PC-3 (cell line): ENCODE results near the gene EFHC1. TPM values are rescaled to one million over a fixed set of nuclear protein-coding genes. Genes with fewer than 3 reads are reported as not detected.

Experiments
- ATAC-seq: fragments of 200-7000 bp; cut with Tn5 transposase; 2 replicates; pipeline ENCODE4 v1.9.1; 2020; ENCODE audit warnings: mild to moderate bottlenecking, moderate library complexity
- BruUV-seq: library from RNA; stranded (reverse); fragments of 400-500 nt; replicated peaks from 2 replicates; lab custom pipeline; 2021; lab: Mats Ljungman, UMichigan
- CTCF ChIA-PET: fragments of 300-600 bp; sonication (Branson Sonifier 250); formaldehyde crosslinking; loops from one replicate; lab custom pipeline; 2022; ENCODE audit warnings: antibody characterized with exemption; lab: Charles Lee
- POLR2A ChIA-PET: fragments of 300-600 bp; sonication (Branson Sonifier 250); formaldehyde crosslinking; loops from one replicate; lab custom pipeline; 2022; ENCODE audit warnings: antibody characterized with exemption; ENCODE audit not compliant: unreplicated experiment; lab: Charles Lee
- DNase-seq: peaks from one replicate; pipeline ENCODE4 v3.0.0-alpha.2; 2015
- H2AFZ ChIP-seq: fragments of 300-600 bp; sonication (generic); 2 replicates; pipeline ENCODE4 v1.6.0; 2016; ENCODE audit warnings: antibody characterized with exemption, low read length
- H3F3A ChIP-seq: fragments of 300-600 bp; sonication (generic); one replicate; pipeline ENCODE4 v1.6.0; 2017; ENCODE audit warnings: antibody characterized with exemption, low read length, control low read depth, mild to moderate bottlenecking; ENCODE audit not compliant: unreplicated experiment
- H3K27ac ChIP-seq: fragments of 300-600 bp; sonication (generic); 2 replicates; pipeline ENCODE4 v1.5.1; 2016; ENCODE audit warnings: mild to moderate bottlenecking, low read length
- H3K27me3 ChIP-seq: fragments of 300-600 bp; sonication (generic); 2 replicates; pipeline ENCODE4 v1.6.1; 2016; ENCODE audit warnings: low read length, mixed read lengths
- H3K36me3 ChIP-seq: fragments of 300-600 bp; sonication (generic); 2 replicates; pipeline ENCODE4 v1.6.1; 2016; ENCODE audit warnings: low read depth, mixed run types, low read length, mixed read lengths
- H3K4me1 ChIP-seq: fragments of 300-600 bp; sonication (generic); 2 replicates; pipeline ENCODE4 v1.5.1; 2016; ENCODE audit warnings: low read length; ENCODE audit not compliant: insufficient read depth
- H3K4me2 ChIP-seq: fragments of 300-600 bp; sonication (generic); 2 replicates; pipeline ENCODE4 v1.6.0; 2016; ENCODE audit warnings: low read length
- H3K4me3 ChIP-seq: fragments of 300-600 bp; sonication (generic); 2 replicates; pipeline ENCODE4 v1.5.1; 2016; ENCODE audit warnings: mild to moderate bottlenecking, low read length, mixed read lengths
- H3K79me2 ChIP-seq: fragments of 300-600 bp; sonication (generic); 2 replicates; pipeline ENCODE4 v1.6.1; 2017; ENCODE audit warnings: low read length, mixed read lengths
- H3K9ac ChIP-seq: fragments of 300-600 bp; sonication (generic); 2 replicates; pipeline ENCODE4 v1.6.0; 2016; ENCODE audit warnings: mild to moderate bottlenecking, low read length
- H3K9me2 ChIP-seq: fragments of 300-600 bp; sonication (generic); replicated peaks from 2 replicates; pipeline ENCODE4 v1.6.1; 2016; ENCODE audit warnings: mixed run types, low read length, mixed read lengths
- H3K9me3 ChIP-seq: fragments of 300-600 bp; sonication (generic); 2 replicates; pipeline ENCODE4 v1.6.1; 2016; ENCODE audit warnings: low read length, mixed read lengths
- H4K20me1 ChIP-seq: fragments of 300-600 bp; sonication (generic); 2 replicates; pipeline ENCODE4 v1.6.1; 2016; ENCODE audit warnings: low read length, mixed read lengths
- EZH2 ChIP-seq: fragments of 300-600 bp; sonication (generic); IDR thresholded peaks from one replicate; pipeline ENCODE4 v1.6.1; 2017; ENCODE audit warnings: antibody characterized with exemption, mild to moderate bottlenecking, low read length; ENCODE audit not compliant: unreplicated experiment
- EZH2phosphoT487 ChIP-seq: fragments of 300-600 bp; sonication (generic); IDR thresholded peaks from 2 replicates; pipeline ENCODE4 v1.6.1; 2018; ENCODE audit warnings: mild to moderate bottlenecking, antibody characterized with exemption, low read length, borderline replicate concordance
- intact Hi-C: fragments of 100-400 bp; cut with micrococcal nuclease; formaldehyde crosslinking; loops from 2 replicates; pipeline ENCODE4 v1.9.0; 2023
- total RNA-seq: library from RNA; depleted of rRNA; stranded (reverse); fragments of >200 nt; gene quantifications from 2 replicates; pipeline ENCODE4 v1.2.3, GENCODE V29; 2014
- TF ChIP-seq, protein P1 (sequence below): fragments of 300-600 bp; sonication (generic); conservative IDR thresholded peaks from 2 replicates; pipeline ENCODE4 v1.5.1; 2017; ENCODE audit warnings: antibody characterized with exemption, low read depth, mild to moderate bottlenecking, low read length

The EFHC1 gene
- total RNA-seq, 1 experiment from 2014 or later, result 22.4 TPM

DNA sequence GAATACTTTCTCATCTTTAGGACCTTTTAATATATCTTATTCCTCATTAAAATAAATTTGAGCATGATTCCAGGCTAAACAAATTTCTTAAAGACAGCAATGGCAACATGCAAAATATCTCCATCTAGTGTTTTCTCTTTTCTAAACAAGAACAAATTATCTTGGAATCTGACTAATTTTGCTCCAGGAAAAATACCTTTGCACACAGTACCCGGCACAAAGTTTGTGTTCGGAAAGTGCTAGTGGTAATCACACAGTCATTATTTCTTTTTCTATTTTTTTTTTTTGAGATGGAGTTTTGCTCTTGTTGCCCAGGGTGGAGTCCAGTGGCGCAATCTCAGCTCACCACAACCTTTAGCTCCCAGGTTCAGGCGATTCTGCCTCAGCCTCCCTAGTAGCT, 8.2 kb upstream of the EFHC1 start:
- ChIA-PET CTCF (no interaction called here), POLR2A (no interaction called here)
- no peaks in the 10 kb centered on the region for H3K79me2 ChIP-seq
- no peaks in the 10 kb centered on the region for H4K20me1 ChIP-seq
- DNase-seq (no peak), ATAC-seq (no peak)
- TF ChIP-seq EZH2phosphoT487 (no peak), EZH2 (no peak)
- TF ChIP-seq, protein P1, sequence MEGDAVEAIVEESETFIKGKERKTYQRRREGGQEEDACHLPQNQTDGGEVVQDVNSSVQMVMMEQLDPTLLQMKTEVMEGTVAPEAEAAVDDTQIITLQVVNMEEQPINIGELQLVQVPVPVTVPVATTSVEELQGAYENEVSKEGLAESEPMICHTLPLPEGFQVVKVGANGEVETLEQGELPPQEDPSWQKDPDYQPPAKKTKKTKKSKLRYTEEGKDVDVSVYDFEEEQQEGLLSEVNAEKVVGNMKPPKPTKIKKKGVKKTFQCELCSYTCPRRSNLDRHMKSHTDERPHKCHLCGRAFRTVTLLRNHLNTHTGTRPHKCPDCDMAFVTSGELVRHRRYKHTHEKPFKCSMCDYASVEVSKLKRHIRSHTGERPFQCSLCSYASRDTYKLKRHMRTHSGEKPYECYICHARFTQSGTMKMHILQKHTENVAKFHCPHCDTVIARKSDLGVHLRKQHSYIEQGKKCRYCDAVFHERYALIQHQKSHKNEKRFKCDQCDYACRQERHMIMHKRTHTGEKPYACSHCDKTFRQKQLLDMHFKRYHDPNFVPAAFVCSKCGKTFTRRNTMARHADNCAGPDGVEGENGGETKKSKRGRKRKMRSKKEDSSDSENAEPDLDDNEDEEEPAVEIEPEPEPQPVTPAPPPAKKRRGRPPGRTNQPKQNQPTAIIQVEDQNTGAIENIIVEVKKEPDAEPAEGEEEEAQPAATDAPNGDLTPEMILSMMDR, result no peak
- H3F3A ChIP-seq, result no peaks in the 10 kb centered on the region
- no peaks in the 10 kb centered on the region for H3K36me3 ChIP-seq
- no peak overlapping the region for H3K4me3 ChIP-seq
- no TSS peak for BruUV-seq
- no peak overlapping the region for H2AFZ ChIP-seq
- H3K27ac ChIP-seq, result no peak overlapping the region
- intact Hi-C loops, result no loop called here
- H3K9me3 ChIP-seq, result no peaks in the 10 kb centered on the region
- peaks cover 16% of the 10 kb centered on the region for H3K4me1 ChIP-seq
- no peak overlapping the region for H3K4me2 ChIP-seq
- H3K9ac ChIP-seq, result no peak overlapping the region
- H3K9me2 ChIP-seq, result no peaks in the 10 kb centered on the region
- H3K27me3 ChIP-seq, result no peaks in the 10 kb centered on the region

DNA sequence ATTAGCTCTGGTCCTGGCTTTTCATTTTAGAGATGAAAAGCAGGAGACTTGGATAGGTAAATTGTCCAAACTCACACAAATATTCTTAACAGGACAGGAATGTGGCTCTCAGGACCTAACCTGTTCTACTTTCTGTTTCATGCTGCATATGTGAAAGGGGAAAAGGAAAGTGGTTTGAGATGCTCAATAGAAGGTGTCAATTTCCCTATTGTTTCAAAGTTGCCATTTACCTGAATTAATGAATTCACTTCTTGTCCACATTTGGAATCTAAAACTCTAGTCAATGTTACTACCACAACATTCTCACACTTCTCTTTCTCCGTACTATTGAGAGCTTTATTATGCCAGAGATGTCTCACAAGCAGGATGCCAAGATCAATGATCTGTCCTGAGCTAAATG, 4.8 kb upstream of the EFHC1 start:
- TF ChIP-seq EZH2 (no peak), EZH2phosphoT487 (no peak)
- TF ChIP-seq, protein P1, result no peak
- H3K79me2 ChIP-seq, result no peaks in the 10 kb centered on the region
- BruUV-seq, result no TSS peak
- H3K9me2 ChIP-seq, result no peaks in the 10 kb centered on the region
- ATAC-seq (no peak), DNase-seq (no peak)
- CTCF ChIA-PET, result interaction anchor here (0.9 kb wide), 1 partner anchor 8 kb away, joined by 11 read pairs; no protein-coding TSS in a partner anchor
- H3K36me3 ChIP-seq, result no peaks in the 10 kb centered on the region
- no peak overlapping the region for H3K4me3 ChIP-seq
- H4K20me1 ChIP-seq, result no peaks in the 10 kb centered on the region
- 0 out of 2 replicates have a peak overlapping the region, but pooled peaks have one; percentile 52 for H3K4me2 ChIP-seq
- no peak overlapping the region for H3K9ac ChIP-seq
- intact Hi-C loops, result no loop called here
- no peaks in the 10 kb centered on the region for H3K9me3 ChIP-seq
- H3K27ac ChIP-seq, result no peak overlapping the region
- no peaks in the 10 kb centered on the region for H3K27me3 ChIP-seq
- no peak overlapping the region for H2AFZ ChIP-seq
- POLR2A ChIA-PET, result interaction anchor here (0.6 kb wide), 1 partner anchor 110 kb away, joined by 3 read pairs; no protein-coding TSS in a partner anchor
- peaks cover 33% of the 10 kb centered on the region for H3K4me1 ChIP-seq
- no peaks in the 10 kb centered on the region for H3F3A ChIP-seq

DNA sequence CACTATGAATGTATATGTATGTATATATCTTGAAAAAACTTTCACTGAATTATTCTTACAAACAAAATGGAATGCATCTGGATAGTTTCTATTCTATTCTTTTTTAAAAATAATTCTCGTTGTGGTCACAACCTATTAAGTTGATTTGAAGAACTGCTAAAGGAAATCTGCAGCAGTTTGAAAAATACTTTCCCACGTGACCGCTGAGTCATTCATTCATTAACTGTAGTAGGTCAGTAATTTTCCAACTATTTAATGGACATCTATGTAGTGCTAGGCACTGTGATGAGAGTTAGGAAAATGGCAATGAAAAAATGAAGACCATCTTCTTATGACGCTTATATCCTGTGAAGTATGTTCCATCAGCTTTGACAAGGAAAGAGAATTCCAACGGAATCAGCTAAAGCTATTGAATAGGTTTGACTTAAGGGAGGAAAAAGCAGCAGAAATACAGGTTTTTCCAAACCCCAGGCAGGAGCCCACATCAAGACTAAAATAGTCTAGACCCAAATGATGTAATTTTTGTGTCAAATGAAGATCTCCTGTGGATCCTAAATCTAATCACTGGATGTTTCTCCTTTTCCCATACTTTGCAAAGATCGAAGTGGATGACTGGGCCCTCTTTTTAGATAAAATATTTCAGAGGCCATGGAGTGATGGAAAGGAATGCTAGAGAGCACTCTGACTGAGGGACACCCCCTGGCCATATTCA, 4.1 kb upstream of the EFHC1 start:
- ChIA-PET CTCF (interaction anchor here (0.5 to 0.9 kb wide), 3 partner anchors 8 to 160 kb away, joined by 3 to 11 read pairs (median 8); no protein-coding TSS in a partner anchor), POLR2A (no interaction called here)
- Histone ChIP-seq H3K36me3 (no peaks in the 10 kb centered on the region), H3K79me2 (0 out of 2 replicates have a peak, but pooled peaks cover 2% of the 10 kb centered on the region), H3K27ac (no peak overlapping the region), H2AFZ (no peak overlapping the region), H3K9me2 (no peaks in the 10 kb centered on the region), H4K20me1 (no peaks in the 10 kb centered on the region), H3K9ac (no peak overlapping the region), H3K4me1 (peaks cover 34% of the 10 kb centered on the region), H3K9me3 (no peaks in the 10 kb centered on the region), H3F3A (no peaks in the 10 kb centered on the region), H3K4me3 (peak overlapping the region; percentile 26; the same call in 1 of the 2 replicates), H3K4me2 (peak overlapping the region; percentile 52), H3K27me3 (no peaks in the 10 kb centered on the region)
- ATAC-seq (no peak), DNase-seq (no peak)
- no TSS peak for BruUV-seq
- intact Hi-C loops, result loop anchor here (1.0 to 2.0 kb wide), 4 partner anchors 88 to 247 kb away; no protein-coding TSS in a partner anchor
- TF ChIP-seq, protein P1, result no peak
- no peak for TF ChIP-seq EZH2phosphoT487
- TF ChIP-seq EZH2, result no peak
